GM21529 (cell line): Measurements from ENCODE around the gene ZNF43.
A peak's percentile ranks its signal among the peaks of the same experiment; 100 is the strongest.
"Not testable (repeated sequence)": the region's sequence is repeated elsewhere in the genome, so short reads cannot be mapped to it uniquely, and the experiment has no call there.

Experiments used
- ATAC-seq: cut with Tn5 transposase; IDR thresholded peaks from one replicate; pipeline ENCODE4 v1.9.1; 2021; ENCODE audit not compliant: unreplicated experiment

Gene ZNF43

DNA sequence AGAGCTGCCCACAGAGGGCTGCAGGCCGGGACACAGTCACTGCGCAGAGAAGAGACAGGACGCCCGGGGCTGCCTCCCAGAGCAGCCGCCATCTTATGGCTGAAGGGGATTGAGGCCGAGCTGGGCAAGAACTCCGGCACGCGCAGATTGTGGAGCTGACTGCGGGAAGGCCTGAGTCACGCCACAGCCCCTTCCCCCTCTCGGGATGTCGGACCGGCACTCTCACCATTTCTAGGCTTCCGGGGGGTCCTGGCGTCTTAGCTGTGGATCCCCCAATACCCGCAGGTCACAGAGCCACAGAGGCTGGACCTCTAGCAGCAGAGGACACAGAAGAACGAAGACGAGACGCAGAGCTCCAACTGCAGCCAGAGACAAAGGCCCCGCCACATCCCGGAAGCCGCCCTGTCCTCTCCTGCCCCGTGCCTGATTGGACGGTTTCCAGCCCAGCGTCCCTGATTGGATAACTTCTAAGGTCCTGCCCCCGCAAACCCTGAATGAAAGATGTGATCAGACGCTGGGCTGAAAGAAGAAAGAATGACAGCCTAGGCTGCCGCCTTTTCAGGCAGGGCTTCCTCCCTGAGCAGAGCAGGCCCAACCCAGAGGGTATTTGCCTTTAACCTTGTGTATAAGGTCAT, at the start of gene ZNF43:
Gene ZNF43 (minus strand): TSS at position 373 of the 635 bp plus-strand sequence. CDS start 144 bp downstream, at position 229.
- ATAC-seq: peak; percentile 96

DNA sequence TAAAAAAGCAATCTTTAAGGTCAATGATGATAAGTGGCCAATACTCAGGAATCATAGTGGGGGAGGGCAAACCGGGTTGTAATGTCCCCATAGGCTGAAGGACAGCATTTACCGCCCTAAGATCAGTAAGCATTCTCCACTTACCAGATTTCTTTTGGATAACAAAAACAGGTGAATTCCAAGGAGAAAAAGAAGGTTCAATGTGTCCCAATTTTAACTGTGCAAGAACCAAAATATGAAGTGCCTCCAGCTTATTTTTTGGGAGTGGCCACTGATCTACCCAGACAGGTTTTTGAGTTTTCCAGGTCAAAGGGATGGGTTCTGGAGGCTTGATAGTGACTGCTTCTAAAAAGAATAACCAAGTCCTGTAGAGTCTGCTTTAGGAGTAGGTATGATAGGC, 49.5 kb upstream of the ZNF43 start:
- ATAC-seq: not testable (repeated sequence)

DNA sequence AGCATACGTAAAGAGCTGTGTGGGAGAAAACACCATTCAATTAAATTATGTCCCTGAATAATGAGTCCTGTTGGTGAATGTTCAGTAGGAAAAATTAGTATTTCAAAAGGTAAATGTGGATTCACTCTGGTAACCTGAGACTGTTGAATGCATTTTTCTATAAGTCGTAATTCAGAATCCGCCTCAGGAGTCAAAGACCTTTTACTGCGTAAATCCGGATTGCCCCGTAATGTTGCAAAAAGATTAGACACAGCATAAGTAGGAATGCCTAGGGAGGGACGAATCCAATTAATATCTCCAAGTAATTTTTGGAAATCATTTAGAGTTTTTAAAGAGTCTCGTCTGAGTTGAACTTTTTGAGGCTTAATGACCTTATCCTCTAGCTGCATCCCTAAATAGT, 48.8 kb upstream of the ZNF43 start:
- not testable (repeated sequence) for ATAC-seq

DNA sequence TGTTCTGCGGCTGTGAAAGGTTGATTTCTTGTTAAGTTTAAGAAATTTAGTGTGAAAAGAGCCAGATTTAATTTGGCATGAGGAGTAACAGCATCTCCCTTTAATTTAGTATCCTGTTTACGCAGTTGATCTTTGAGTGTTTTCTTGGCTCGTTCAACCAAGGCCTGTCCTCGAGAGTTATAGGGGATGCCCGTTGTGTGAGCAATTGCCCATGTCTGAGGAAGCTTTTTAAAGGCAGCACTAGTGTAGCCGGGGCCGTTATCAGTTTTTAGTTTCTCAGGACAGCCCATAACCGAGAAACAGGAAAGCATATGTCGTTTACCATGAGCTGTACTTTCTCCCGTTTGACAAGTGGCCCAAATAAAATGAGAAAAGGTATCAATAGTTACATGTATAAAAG, 47.5 kb upstream of the ZNF43 start:
- no peak for ATAC-seq

DNA sequence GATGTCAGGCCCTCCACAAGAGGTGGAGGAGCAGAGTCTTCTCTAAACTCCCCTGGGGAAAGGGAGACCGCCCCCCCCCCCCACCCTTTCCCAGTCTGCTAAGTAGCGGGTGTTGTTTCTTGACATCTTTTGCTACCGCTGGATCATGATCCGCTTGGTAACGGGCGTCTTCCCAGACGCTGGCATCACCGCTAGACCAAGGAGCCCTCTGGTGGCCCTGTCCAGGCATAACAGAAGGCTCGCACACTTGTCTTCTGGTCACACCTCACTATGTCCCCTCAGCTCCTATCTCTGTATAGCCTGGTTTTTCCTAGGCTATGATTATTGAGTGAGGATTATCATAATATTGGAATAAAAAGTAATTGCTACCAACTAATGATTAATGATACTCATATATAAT, 44.8 kb upstream of the ZNF43 start:
- not testable (repeated sequence) for ATAC-seq

DNA sequence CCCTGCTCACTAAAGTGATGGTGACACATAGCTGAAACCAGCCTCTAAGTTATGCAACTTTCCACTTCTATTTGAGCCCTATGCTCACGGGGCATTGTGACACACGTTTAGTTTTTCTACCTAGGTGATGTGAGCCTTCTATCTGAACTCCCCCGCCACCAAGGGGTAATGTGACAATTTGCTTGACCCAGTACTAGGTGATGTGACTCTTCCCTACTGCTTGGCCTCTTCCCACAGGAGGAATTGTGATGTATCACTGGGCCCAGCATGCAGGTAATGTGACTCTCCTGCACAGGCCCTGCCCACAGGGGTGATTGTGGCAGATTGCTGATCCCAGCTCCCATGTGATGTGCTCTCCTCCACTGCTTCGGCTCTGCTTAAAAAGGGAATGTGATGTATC, 42.7 kb upstream of the ZNF43 start:
- ATAC-seq: no peak

DNA sequence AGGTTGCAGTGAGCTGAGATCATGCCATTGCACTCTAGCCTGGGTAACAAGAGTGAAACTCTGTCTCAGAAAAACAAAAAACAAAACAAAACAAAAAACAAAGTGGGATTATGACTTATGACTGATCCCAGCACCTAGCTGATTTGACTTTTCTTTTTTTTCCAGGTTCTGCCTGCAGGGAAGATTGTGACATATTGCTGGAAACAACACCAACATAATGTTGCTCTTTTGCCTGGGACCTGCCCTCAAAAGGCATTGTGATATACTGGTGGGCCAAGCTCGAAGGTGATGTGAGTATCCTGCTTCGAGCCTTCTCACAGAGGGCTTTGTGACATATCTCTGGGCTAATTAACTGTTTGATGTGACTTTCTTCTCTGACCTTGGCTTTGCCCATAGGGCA, 42.0 kb upstream of the ZNF43 start:
- no peak for ATAC-seq

DNA sequence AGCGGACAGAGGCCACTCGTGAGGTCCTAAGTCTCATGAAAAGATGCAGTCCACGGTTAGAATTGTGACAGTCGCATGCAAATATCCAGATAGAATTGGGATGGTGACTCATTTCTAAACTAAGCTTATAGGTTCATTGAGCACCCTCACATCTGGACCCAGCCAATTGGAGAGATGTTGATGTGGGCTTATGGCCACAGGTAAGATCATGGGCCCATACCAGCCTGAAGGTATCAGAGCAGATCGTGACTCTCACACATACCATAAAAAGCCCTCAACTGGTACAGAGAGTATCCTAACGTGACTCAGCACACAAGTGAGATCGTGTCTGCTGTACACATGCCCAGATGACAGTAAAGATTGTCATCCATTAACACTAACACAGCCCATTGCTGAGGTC, 40.6 kb upstream of the ZNF43 start:
- not testable (repeated sequence) for ATAC-seq

DNA sequence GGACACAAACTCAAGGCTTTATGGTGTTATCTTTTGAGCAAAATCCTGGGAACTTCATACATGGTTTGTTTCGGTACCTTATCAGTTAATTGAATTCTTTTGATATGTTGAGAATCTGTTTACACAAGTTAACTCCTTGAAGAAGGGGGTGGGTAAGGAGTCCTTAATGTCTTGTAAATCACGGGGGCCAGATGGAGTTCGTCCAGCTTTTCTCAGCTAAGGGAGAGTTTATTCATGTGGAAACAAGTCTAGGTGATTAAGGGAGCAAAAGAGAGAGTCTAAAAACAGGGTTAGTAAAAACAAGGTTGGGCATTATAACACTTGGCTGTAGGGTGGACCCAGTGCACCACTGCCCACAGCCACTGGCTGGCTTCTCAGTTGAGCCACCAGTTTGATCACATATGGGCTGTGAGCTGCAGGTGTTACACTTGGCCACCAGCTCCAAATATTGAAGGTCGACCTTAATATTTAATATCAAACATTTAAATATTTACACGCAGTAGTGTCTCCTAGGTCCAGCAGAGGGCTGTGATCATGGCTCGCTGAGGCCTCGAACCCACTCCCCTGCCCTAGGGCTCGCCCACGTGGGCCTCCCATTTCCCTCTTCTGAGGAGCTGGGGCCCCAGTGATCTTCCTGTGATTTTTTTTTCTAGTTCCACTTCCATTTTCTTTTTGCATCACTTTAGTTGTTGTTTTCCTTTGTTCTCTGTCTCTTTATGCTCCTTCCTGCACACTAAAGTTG, 21.0 kb upstream of the ZNF43 start:
- ATAC-seq: no peak

DNA sequence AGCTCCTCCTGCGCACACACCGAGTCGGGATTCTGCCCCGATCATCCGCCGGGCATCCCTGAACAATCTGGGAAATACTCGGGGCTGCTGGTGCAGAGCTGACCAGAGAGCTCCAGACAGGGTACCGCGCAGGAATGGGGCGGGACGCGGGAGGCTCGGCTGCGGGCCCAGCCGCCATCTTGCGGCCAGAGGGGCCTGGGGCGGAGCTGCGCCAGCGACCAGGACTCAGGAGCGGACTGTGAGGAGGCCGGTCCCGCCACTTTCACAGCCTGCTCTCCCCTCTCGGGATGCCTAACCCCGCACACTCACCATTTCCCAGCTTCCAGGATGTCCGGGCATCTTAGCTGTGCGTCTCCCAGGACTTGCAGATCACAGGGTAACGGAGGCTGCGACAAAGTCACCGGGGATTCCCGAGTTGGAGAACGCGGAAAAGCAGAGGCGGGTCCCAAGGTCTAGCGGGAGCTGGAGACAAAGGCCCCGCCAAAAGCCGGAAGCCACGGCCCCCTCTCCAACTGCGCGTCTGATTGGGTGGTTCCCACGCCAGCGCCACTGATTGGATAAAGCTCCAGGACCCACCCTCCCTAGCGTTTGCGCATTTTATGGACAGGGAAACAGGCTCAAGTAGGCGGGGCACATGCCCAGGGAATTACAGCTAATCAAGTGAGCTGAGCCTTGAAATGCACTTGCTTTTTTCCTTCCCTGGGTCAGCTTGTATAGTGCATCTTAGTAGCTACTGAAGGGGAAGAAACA, 15.8 kb upstream of the ZNF43 start:
- peak; percentile 94 for ATAC-seq

DNA sequence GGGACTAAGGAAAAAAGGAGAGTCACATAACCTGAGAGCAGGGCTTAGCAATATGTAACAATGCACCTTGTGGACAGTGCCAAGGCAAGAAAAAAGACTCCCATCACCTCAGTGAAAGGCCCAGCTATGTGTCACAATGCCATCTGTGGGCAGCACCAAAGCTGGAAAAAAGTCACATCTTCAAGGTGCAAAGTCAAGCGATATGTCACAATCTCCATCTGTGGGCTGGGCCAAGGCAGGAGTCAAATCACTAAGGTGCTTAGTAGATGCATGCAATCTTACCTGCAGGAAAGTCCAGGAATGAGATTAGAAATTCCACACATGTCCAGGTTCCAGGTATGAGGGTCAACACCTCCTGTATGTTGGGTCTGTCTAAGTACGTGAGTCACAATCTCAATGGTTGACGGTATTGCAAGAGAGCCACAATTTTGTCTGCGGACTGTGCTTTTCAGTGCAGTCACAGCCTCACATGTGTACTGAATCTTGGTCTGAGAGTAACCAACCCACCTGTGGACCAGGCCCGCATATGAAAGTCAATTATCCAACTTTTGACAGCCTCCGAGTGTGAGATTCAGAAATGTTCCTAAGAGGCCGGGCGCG, 14.8 kb upstream of the ZNF43 start:
- ATAC-seq: no peak

DNA sequence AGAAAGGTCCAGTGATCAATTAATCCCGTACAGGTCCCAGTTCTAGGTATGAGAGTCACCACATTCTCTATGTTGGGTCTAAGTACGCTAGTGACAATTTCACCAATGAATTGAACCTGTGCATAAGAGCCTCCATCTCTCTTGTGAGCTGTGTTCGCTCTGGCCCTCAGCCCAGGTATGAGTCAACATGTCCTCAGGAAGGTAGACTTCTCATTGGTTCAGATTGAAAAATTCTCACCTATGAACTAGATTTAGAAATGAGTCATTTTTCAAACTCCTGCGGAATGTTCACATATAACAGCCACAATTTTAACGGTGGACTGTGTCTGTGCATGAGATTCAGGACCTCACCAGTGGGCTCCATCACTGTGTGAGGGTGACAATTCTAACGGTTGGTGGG, 12.7 kb upstream of the ZNF43 start:
- ATAC-seq: no peak

DNA sequence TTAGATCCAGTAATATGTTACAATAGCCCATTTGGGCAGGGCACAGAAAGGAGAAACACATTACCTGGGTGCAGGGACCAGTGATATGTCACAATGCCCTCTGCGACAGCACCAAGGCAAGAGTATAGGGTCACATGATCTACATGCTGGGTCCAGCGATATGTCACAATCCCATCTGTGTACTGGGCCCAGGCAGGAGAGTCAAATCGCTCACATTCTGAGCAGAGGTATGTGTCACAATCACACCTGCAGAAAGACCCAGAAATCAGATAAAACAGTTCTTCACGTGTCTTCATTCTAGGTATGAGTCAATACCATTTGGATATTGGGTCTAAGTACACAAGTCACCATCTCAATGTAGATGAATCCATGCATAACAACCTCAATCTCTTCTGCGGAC, 7.1 kb upstream of the ZNF43 start:
- ATAC-seq: no peak

DNA sequence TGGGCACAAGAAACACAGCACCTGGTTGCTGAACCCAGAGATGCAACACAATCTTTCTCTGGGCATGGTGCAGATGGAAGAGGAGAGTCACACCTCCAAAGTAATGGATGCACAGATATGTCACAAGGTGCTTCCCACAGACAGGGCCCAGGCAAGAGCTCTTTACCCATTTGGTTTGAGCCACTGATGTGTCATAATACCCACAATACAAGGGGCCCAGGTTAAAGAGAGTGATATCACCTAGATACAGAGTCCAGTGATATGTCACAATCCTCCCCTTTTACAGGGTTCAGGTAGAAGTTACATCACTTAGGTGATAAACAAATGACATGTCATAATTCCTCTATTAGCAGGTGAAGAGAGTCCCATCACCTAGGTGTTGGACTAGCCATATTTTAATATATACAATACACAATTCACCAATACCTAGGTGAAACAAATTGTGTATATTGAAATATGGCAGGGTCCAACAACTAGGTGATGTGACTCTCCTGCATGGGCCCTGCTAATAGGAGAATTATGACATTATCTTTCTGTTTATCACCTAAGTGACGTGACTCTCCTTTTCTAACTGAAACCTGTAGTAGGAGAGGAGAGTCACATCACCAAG, 5.6 kb upstream of the ZNF43 start:
- no peak for ATAC-seq

DNA sequence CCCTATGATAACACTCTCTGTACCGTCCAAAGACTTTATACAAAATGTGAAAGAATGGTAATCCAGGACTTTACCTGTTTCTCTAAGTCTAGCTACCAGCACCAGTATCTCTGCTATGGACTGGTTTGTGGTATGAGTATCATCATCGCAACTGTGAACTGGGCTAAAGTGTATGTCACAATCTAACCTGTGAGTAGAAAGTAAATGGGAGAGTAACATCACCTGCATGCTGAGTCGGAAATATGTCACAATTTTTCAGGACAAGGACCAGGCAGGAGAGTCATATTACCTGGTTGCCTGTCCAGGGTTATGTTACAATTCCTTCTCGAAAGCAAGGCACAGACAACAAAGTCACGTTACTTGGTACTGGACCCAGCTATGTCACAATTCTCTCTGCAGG, 5.1 kb upstream of the ZNF43 start:
- no peak for ATAC-seq

DNA sequence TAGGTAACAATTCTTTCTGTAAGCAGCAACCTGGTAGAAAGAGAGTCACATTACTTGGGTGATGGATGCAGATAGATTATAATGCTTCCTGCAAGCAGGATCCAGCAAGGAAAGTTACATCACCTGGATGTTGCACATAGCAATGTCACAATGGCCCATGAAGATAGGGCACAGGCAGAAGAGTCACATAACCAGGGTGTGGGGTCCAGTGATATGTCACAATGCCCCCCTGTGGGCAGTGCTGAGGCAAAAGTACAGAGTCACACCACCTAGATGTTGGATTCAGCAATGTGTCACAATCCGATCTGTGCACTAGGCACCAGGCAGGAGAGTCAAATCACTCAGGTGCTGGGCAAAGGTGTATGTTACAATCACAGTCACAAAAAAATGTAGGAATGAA, 4.0 kb upstream of the ZNF43 start:
- ATAC-seq: no peak

DNA sequence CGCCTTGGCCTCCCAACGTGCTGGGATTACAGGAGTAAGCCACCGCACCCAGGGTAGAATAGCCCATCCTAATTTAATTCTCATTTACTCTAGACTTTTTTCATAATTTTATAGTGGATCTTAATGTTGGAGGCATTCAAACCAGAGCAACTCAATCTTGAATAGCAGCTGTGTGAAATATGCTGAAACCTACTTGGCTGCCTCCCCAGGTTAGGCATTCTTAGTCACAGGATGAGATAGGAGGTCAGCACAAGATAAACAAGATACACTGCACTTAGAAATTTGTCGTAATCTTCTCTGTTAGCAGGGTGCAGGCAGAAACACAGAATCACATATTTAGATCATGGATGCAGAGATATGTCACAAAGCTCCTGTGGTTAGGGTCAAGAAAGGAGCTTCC, 2.7 kb upstream of the ZNF43 start:
- ATAC-seq: no peak

DNA sequence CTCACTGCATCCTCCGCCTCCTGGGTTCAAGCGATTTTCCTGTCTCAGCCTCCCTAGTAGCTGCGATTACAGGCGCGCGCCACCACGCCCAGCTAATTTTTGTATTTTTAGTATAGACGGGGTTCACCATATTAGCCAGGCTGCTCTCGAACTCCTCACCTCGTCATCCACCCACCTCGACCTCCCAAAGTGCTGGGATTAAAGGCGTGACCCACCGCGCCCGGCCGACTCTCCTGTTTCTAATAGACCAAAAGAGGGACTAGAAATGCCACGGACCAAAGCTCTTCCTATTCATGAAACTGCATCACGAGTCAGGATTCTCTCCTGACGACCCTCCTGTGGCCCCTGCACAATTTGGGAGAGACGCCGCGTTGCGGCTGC, 563 bp downstream of the ZNF43 start:
- ATAC-seq: no peak

DNA sequence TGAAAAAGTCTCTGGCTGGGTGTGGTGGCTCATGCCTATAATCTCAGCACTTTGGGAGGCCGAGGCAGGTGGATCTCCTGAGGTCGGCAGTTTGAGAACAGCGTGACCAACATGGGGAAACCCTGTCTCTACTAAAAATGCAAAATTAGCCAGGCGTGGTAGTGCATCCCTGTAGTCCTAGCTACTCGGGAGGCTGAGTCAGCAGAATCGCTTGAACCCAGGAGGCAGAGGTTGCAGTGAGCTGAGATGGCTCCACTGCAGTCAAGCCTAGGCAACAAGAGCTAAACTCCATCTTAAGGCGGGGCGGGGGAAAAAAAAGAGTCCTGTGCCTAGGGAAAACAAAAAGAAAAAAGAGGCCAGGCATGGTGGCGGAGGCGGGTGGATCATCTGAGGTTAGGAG, 2.2 kb downstream of the ZNF43 start:
- no peak for ATAC-seq

DNA sequence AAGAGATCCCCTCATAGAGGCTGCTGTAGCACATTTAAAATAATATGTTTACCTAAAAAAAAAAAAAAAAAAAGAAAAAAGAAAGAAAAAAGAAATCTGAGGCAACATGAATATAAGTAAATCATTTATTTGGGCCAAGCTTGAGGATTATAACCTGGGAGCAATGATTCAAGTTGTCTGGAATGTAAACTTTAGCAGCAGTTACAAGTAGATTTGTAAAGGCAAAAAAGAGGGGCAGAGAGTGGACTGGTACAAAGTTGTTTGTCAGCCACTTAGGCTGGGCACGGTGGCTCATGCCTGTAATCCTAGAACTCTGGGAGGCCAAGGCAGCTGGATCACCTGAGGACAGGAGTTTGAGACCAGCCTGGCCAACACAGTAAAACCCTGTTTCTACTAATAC, 11.3 kb downstream of the ZNF43 start:
- ATAC-seq: no peak

DNA sequence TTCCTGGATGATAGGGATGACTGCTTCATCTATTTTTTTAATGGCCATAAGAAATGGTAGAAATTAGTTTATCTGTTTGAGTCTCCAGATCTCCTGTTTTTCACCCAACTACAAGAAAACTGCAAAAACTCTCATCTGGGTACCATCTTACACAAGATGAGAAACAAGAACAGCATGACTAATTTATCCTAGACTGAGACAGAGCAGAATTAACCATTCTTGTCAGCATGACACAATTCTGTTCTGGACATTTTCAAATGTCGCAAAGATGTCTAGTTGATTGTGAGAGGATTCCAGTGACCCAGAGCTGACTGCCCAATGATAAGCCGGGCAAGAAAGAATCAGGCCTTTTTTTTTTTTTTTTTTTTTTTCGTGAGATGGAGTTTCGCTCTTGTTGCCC, 12.8 kb downstream of the ZNF43 start:
- no peak for ATAC-seq
